KMS-11 (cell line): Measurements from ENCODE around the gene GH2.
A peak's percentile ranks its signal among the peaks of the same experiment; 100 is the strongest.
"Not testable (repeated sequence)": the region's sequence is repeated elsewhere in the genome, so short reads cannot be mapped to it uniquely, and the experiment has no call there.

Experiments
- H2AFZ ChIP-seq: fragments of 200-600 bp; sonication (generic); 2 replicates; pipeline ENCODE4 v1.6.1; 2016; ENCODE audit warnings: antibody characterized with exemption, mixed run types, low read depth
- H3K27ac ChIP-seq: fragments of 200-600 bp; sonication (generic); 2 replicates; pipeline ENCODE4 v1.6.1; 2016; ENCODE audit warnings: mild to moderate bottlenecking, mixed run types
- H3K27me3 ChIP-seq: fragments of 200-600 bp; sonication (generic); 2 replicates; pipeline ENCODE4 v1.6.1; 2017; ENCODE audit warnings: mild to moderate bottlenecking, low read depth, mixed run types, moderate library complexity; ENCODE audit not compliant: insufficient read depth
- H3K36me3 ChIP-seq: fragments of 200-600 bp; sonication (generic); 2 replicates; pipeline ENCODE4 v1.6.1; 2017; ENCODE audit warnings: mild to moderate bottlenecking, mixed run types; ENCODE audit not compliant: insufficient read depth
- H3K4me1 ChIP-seq: fragments of 200-600 bp; sonication (generic); 2 replicates; pipeline ENCODE4 v1.6.1; 2016; ENCODE audit warnings: mild to moderate bottlenecking, low read depth, mixed run types; ENCODE audit not compliant: poor library complexity, severe bottlenecking
- H3K4me2 ChIP-seq: fragments of 200-600 bp; sonication (generic); 2 replicates; pipeline ENCODE4 v1.7.0; 2016; ENCODE audit warnings: mild to moderate bottlenecking, mixed run types
- H3K4me3 ChIP-seq: fragments of 200-600 bp; sonication (generic); IDR thresholded peaks from 2 replicates; pipeline ENCODE4 v1.6.1; 2017; ENCODE audit warnings: low read depth, low read length, mixed read lengths; ENCODE audit not compliant: insufficient read depth
- H3K79me2 ChIP-seq: fragments of 200-600 bp; sonication (generic); 2 replicates; pipeline ENCODE4 v1.6.1; 2016; ENCODE audit warnings: low read depth, mixed run types; ENCODE audit not compliant: insufficient read depth
- H3K9ac ChIP-seq: fragments of 200-600 bp; sonication (generic); 2 replicates; pipeline ENCODE4 v1.6.1; 2016; ENCODE audit warnings: mild to moderate bottlenecking, mixed run types
- H4K20me1 ChIP-seq: fragments of 200-600 bp; sonication (generic); 2 replicates; pipeline ENCODE4 v1.6.1; 2016; ENCODE audit warnings: mild to moderate bottlenecking, mixed run types; ENCODE audit not compliant: insufficient read depth
- TF ChIP-seq, protein P1 (sequence below): fragments of 200-600 bp; sonication (generic); conservative IDR thresholded peaks from 2 replicates; pipeline ENCODE4 v1.6.1; 2017; ENCODE audit warnings: low read depth, mild to moderate bottlenecking, antibody characterized with exemption, low read length, moderate library complexity, mixed read lengths

Gene GH2

DNA sequence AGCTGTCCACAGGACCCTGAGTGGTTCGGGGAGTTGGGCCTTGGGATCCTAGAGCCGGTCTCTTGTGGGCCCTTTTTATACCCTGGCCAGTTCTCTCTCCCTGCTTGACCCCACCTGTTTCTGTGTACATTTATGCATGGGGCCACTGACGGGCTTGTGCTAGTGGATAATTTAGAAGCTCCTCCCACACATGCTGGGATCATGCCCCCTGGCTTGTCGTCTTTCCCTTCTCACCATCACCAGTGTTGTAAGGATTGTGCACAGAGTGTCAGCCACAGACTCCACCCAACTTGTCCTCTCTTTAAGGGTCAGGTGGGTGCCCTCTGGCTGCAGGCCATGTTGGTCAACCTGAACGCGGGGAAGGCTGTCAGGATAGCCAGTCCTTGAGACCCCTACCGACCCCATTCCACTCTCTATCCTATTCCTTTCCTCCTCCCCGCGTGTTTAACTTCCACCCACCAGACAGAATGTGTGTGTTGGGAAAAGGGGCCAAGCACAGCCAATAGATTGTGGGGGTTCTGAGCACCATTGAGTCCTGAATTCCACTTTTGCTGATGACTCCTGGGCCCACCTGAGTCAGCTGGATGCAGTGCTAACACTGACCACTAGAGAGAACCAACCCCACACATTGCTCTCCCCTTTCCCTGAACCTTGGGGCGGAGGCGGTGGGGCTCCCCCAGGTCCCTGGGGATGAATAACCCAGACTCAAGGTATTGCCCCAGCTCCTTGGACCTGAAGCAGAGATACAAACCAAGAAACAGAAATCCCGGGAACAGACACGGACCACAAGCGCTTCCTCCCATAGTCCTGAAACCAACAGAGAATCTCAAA lies 15.0 kb upstream of the GH2 start, which contains the start of gene CSH1:
TSS of gene CSH1 (minus strand) at position 51 of the 831 bp plus-strand sequence. CDS start 63 bp downstream, outside the sequence.
- H3K4me3 ChIP-seq, H4K20me1 ChIP-seq, H2AFZ ChIP-seq, H3K9ac ChIP-seq, H3K4me1 ChIP-seq, H3K36me3 ChIP-seq, H3K27ac ChIP-seq, H3K79me2 ChIP-seq, H3K4me2 ChIP-seq, H3K27me3 ChIP-seq: not testable (repeated sequence)

- H3K4me2 ChIP-seq, H3K36me3 ChIP-seq, H4K20me1 ChIP-seq, H3K9ac ChIP-seq, H3K4me1 ChIP-seq, H3K79me2 ChIP-seq, H2AFZ ChIP-seq, H3K4me3 ChIP-seq, H3K27me3 ChIP-seq, H3K27ac ChIP-seq: not testable (repeated sequence)
Observed at GRCh38 chr17:63894821-63895220, 13.1 kb upstream of the GH2 start.

GRCh38 chr17:63894021-63894420 lies 12.3 kb upstream of the GH2 start:
- H2AFZ ChIP-seq, H3K4me2 ChIP-seq, H3K27me3 ChIP-seq, H4K20me1 ChIP-seq, H3K36me3 ChIP-seq, H3K27ac ChIP-seq, H3K9ac ChIP-seq, H3K79me2 ChIP-seq, H3K4me1 ChIP-seq, H3K4me3 ChIP-seq: not testable (repeated sequence)

GRCh38 chr17:63892316-63893037 lies 10.7 kb upstream of the GH2 start:
- H3K79me2 ChIP-seq, H2AFZ ChIP-seq, H4K20me1 ChIP-seq, H3K36me3 ChIP-seq, H3K4me1 ChIP-seq, H3K4me3 ChIP-seq, H3K9ac ChIP-seq, H3K4me2 ChIP-seq, H3K27me3 ChIP-seq, H3K27ac ChIP-seq: not testable (repeated sequence)
- TF ChIP-seq, protein P1, sequence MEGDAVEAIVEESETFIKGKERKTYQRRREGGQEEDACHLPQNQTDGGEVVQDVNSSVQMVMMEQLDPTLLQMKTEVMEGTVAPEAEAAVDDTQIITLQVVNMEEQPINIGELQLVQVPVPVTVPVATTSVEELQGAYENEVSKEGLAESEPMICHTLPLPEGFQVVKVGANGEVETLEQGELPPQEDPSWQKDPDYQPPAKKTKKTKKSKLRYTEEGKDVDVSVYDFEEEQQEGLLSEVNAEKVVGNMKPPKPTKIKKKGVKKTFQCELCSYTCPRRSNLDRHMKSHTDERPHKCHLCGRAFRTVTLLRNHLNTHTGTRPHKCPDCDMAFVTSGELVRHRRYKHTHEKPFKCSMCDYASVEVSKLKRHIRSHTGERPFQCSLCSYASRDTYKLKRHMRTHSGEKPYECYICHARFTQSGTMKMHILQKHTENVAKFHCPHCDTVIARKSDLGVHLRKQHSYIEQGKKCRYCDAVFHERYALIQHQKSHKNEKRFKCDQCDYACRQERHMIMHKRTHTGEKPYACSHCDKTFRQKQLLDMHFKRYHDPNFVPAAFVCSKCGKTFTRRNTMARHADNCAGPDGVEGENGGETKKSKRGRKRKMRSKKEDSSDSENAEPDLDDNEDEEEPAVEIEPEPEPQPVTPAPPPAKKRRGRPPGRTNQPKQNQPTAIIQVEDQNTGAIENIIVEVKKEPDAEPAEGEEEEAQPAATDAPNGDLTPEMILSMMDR = 0 out of 2 replicates have a peak, but pooled peaks have one; percentile 19

DNA sequence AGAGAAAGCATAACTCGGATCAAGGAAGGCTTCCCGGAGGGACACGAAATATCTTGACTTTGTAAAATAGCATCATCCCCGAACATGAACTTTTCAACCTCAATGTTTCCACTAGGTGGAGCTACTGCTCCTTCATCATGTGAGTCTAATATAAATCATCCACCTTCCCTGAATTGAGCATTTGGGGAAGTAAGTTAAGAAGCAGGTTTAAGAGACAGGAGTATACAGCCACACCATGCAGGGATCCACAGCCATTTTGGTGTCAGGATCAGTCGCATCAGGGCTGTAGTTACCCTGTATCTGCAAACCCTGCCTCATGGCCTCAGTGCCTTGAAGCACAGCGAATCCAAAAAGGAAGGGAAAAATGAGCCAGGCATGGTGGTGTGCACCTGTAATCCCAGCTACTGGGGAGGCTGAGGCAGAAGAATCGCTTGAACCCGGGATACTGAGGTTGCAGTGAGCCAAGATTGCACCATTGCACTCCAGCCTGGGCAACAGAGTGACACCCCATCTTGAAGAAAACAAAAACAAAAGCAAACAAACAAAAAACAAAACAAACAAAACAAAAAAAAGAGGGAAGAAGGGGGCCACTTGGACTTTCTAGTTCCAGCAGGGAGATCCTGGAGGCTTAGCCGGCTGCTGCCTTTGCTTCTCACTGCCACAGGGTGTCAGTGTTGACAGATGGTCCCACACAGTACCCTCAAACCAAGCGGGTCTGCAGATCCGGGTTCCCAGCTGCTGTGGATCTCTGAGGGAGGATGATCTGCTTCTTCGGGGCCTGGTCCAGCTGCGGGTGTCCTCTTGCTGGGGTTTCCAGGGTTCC lies 7.5 kb upstream of the GH2 start:
- H2AFZ ChIP-seq, H3K4me3 ChIP-seq, H3K36me3 ChIP-seq, H3K9ac ChIP-seq, H3K27me3 ChIP-seq, H4K20me1 ChIP-seq, H3K79me2 ChIP-seq, H3K4me1 ChIP-seq, H3K4me2 ChIP-seq, H3K27ac ChIP-seq: not testable (repeated sequence)
- TF ChIP-seq, protein P1 = peak; percentile 72

- H3K4me3 ChIP-seq, H2AFZ ChIP-seq, H3K27ac ChIP-seq, H4K20me1 ChIP-seq, H3K79me2 ChIP-seq, H3K9ac ChIP-seq, H3K36me3 ChIP-seq, H3K4me1 ChIP-seq, H3K4me2 ChIP-seq: not testable (repeated sequence)
- H3K27me3 ChIP-seq = peaks cover 12% of the 10 kb centered on the region
Observed at GRCh38 chr17:63885119-63885518, 3.4 kb upstream of the GH2 start.

GRCh38 chr17:63882626-63883126 lies 932 bp upstream of the GH2 start:
- not testable (repeated sequence) for H3K79me2 ChIP-seq, H3K4me3 ChIP-seq, H3K9ac ChIP-seq, H3K4me2 ChIP-seq, H3K27ac ChIP-seq, H3K36me3 ChIP-seq, H3K4me1 ChIP-seq, H2AFZ ChIP-seq, H4K20me1 ChIP-seq
- H3K27me3 ChIP-seq = peaks cover 26% of the 10 kb centered on the region

- not testable (repeated sequence) for H4K20me1 ChIP-seq, H3K4me1 ChIP-seq, H2AFZ ChIP-seq, H3K4me3 ChIP-seq, H3K9ac ChIP-seq, H3K4me2 ChIP-seq, H3K27ac ChIP-seq, H3K36me3 ChIP-seq, H3K79me2 ChIP-seq
- peaks cover 37% of the 10 kb centered on the region for H3K27me3 ChIP-seq
Observed at GRCh38 chr17:63881337-63881736, 407 bp downstream of the GH2 start.
